ENCODE results near the gene ZBTB20.
"Not testable (repeated sequence)": the region's sequence is repeated elsewhere in the genome, so short reads cannot be mapped to it uniquely, and the experiment has no call there.

The ZBTB20 gene

GRCh38 chr3:114698146-114699105 lies 448.7 kb downstream of the ZBTB20 start:
- Histone ChIP-seq H3K36me3 (ENCODE audit: control insufficient read depth, insufficient read depth, low read length) (no peaks in the 10 kb centered on the region), H3K27ac (ENCODE audit: low read length) (no peak overlapping the region), H3K27me3 (ENCODE audit: control insufficient read depth, insufficient read depth, low read length) (no peaks in the 10 kb centered on the region), H3K9me3 (ENCODE audit: control insufficient read depth, insufficient read depth, low read length) (no peaks in the 10 kb centered on the region), H3K4me1 (ENCODE audit: control insufficient read depth, insufficient read depth, low read length) (peaks cover 1% of the 10 kb centered on the region; the same call in 1 of the 2 replicates), H3K4me3 (ENCODE audit: low read length) (no peak overlapping the region)
- no CpG with 5 or more reads among the region's 5 CpGs for WGBS (ENCODE audit: insufficient coverage, insufficient read length)
- DNase-seq (ENCODE audit: low read depth, low spot score), result no peak

GRCh38 chr3:114697401-114697800 lies 449.7 kb downstream of the ZBTB20 start:
- Histone ChIP-seq H3K4me1 (ENCODE audit: control insufficient read depth, insufficient read depth, low read length) (peaks cover 2% of the 10 kb centered on the region; the same call in 1 of the 2 replicates), H3K9me3 (ENCODE audit: control insufficient read depth, insufficient read depth, low read length) (no peaks in the 10 kb centered on the region), H3K36me3 (ENCODE audit: control insufficient read depth, insufficient read depth, low read length) (no peaks in the 10 kb centered on the region), H3K4me3 (ENCODE audit: low read length) (no peak overlapping the region), H3K27me3 (ENCODE audit: control insufficient read depth, insufficient read depth, low read length) (no peaks in the 10 kb centered on the region), H3K27ac (ENCODE audit: low read length) (no peak overlapping the region)
- DNase-seq (ENCODE audit: low read depth, low spot score), result no peak
- WGBS (ENCODE audit: insufficient coverage, insufficient read length), result no CpG with 5 or more reads among the region's 4 CpGs

GRCh38 chr3:114694251-114694650 lies 452.8 kb downstream of the ZBTB20 start:
- Histone ChIP-seq H3K4me3 (ENCODE audit: low read length) (no peak overlapping the region), H3K36me3 (ENCODE audit: control insufficient read depth, insufficient read depth, low read length) (no peaks in the 10 kb centered on the region), H3K4me1 (ENCODE audit: control insufficient read depth, insufficient read depth, low read length) (peaks cover 2% of the 10 kb centered on the region; the same call in 1 of the 2 replicates), H3K27ac (ENCODE audit: low read length) (no peak overlapping the region), H3K27me3 (ENCODE audit: control insufficient read depth, insufficient read depth, low read length) (no peaks in the 10 kb centered on the region), H3K9me3 (ENCODE audit: control insufficient read depth, insufficient read depth, low read length) (no peaks in the 10 kb centered on the region)
- DNase-seq (ENCODE audit: low read depth, low spot score), result no peak
- WGBS (ENCODE audit: insufficient coverage, insufficient read length), result no CpG with 5 or more reads among the region's 1 CpG

- Histone ChIP-seq H3K27me3 (ENCODE audit: control insufficient read depth, insufficient read depth, low read length) (no peaks in the 10 kb centered on the region), H3K4me1 (ENCODE audit: control insufficient read depth, insufficient read depth, low read length) (peaks cover 2% of the 10 kb centered on the region; the same call in 1 of the 2 replicates), H3K36me3 (ENCODE audit: control insufficient read depth, insufficient read depth, low read length) (no peaks in the 10 kb centered on the region), H3K4me3 (ENCODE audit: low read length) (no peak overlapping the region), H3K9me3 (ENCODE audit: control insufficient read depth, insufficient read depth, low read length) (no peaks in the 10 kb centered on the region), H3K27ac (ENCODE audit: low read length) (no peak overlapping the region)
- no peak for DNase-seq (ENCODE audit: low read depth, low spot score)
- no CpG with 5 or more reads among the region's 3 CpGs for WGBS (ENCODE audit: insufficient coverage, insufficient read length)
Measured at GRCh38 chr3:114691871-114692270, 455.2 kb downstream of the ZBTB20 start.

DNA sequence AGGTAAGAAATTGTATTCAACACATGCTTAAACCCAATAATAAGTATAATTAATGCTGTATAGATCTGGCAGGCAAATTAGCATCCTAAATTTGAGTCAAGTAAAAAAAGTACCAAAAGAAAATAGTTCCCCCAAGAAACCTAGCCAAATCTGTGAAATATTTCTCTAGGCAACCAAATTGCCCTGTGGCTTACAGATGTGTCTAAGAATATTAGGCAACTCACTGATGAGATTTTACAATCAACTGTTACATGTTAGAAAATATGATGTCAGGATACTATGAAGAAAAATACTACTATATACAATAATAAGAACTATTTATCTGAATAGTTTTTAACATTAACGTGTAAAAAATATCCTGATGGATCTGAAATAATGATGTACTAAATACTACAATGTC lies 456.2 kb downstream of the ZBTB20 start:
- WGBS (ENCODE audit: insufficient coverage, insufficient read length), result no CpG with 5 or more reads among the region's 1 CpG
- Histone ChIP-seq H3K36me3 (ENCODE audit: control insufficient read depth, insufficient read depth, low read length) (no peaks in the 10 kb centered on the region), H3K27me3 (ENCODE audit: control insufficient read depth, insufficient read depth, low read length) (no peaks in the 10 kb centered on the region), H3K9me3 (ENCODE audit: control insufficient read depth, insufficient read depth, low read length) (no peaks in the 10 kb centered on the region), H3K4me3 (ENCODE audit: low read length) (no peak overlapping the region), H3K27ac (ENCODE audit: low read length) (no peak overlapping the region), H3K4me1 (ENCODE audit: control insufficient read depth, insufficient read depth, low read length) (peaks cover 2% of the 10 kb centered on the region; the same call in 1 of the 2 replicates)
- DNase-seq (ENCODE audit: low read depth, low spot score), result no peak

GRCh38 chr3:114687151-114687550 lies 459.9 kb downstream of the ZBTB20 start:
- no peaks in the 10 kb centered on the region for H3K4me1 ChIP-seq (ENCODE audit: control insufficient read depth, insufficient read depth, low read length)
- no CpG with 5 or more reads among the region's 3 CpGs for WGBS (ENCODE audit: insufficient coverage, insufficient read length)
- H3K9me3 ChIP-seq (ENCODE audit: control insufficient read depth, insufficient read depth, low read length), result no peaks in the 10 kb centered on the region
- no peak overlapping the region for H3K27ac ChIP-seq (ENCODE audit: low read length)
- H3K27me3 ChIP-seq (ENCODE audit: control insufficient read depth, insufficient read depth, low read length), result no peaks in the 10 kb centered on the region
- DNase-seq (ENCODE audit: low read depth, low spot score), result no peak
- H3K36me3 ChIP-seq (ENCODE audit: control insufficient read depth, insufficient read depth, low read length), result no peaks in the 10 kb centered on the region
- H3K4me3 ChIP-seq (ENCODE audit: low read length), result no peak overlapping the region

GRCh38 chr3:114686621-114687020 lies 460.5 kb downstream of the ZBTB20 start:
- Histone ChIP-seq H3K36me3 (ENCODE audit: control insufficient read depth, insufficient read depth, low read length) (no peaks in the 10 kb centered on the region), H3K9me3 (ENCODE audit: control insufficient read depth, insufficient read depth, low read length) (no peaks in the 10 kb centered on the region), H3K27ac (ENCODE audit: low read length) (no peak overlapping the region), H3K4me3 (ENCODE audit: low read length) (no peak overlapping the region), H3K4me1 (ENCODE audit: control insufficient read depth, insufficient read depth, low read length) (no peaks in the 10 kb centered on the region), H3K27me3 (ENCODE audit: control insufficient read depth, insufficient read depth, low read length) (no peaks in the 10 kb centered on the region)
- no CpG with 5 or more reads among the region's 4 CpGs for WGBS (ENCODE audit: insufficient coverage, insufficient read length)
- no peak for DNase-seq (ENCODE audit: low read depth, low spot score)

DNA sequence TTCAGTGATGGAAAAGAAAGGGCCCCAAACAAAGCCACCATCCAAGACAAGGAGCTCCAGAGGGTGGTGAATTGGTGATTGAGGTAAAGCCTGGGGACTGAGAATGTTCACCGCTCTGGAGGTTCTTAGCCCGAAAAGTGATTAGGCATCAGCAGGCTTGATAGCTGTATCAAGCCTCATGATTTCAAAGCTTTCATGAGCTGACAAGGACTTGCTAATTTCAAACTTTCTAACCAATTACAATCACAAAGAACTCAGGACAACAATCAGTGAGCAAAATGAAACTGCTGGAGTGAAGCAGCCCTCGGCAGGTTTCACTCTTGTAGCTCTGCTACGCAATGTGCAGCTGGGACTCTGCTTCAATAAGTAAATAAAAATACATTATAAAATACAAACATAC lies 461.9 kb downstream of the ZBTB20 start:
- DNase-seq (ENCODE audit: low read depth, low spot score), result no peak
- Histone ChIP-seq H3K36me3 (ENCODE audit: control insufficient read depth, insufficient read depth, low read length) (no peaks in the 10 kb centered on the region), H3K27ac (ENCODE audit: low read length) (no peak overlapping the region), H3K4me3 (ENCODE audit: low read length) (no peak overlapping the region), H3K9me3 (ENCODE audit: control insufficient read depth, insufficient read depth, low read length) (no peaks in the 10 kb centered on the region), H3K4me1 (ENCODE audit: control insufficient read depth, insufficient read depth, low read length) (no peaks in the 10 kb centered on the region), H3K27me3 (ENCODE audit: control insufficient read depth, insufficient read depth, low read length) (no peaks in the 10 kb centered on the region)
- WGBS (ENCODE audit: insufficient coverage, insufficient read length), result no CpG with 5 or more reads among the region's 4 CpGs

- no peaks in the 10 kb centered on the region for H3K36me3 ChIP-seq (ENCODE audit: control insufficient read depth, insufficient read depth, low read length)
- no peaks in the 10 kb centered on the region for H3K4me1 ChIP-seq (ENCODE audit: control insufficient read depth, insufficient read depth, low read length)
- H3K9me3 ChIP-seq (ENCODE audit: control insufficient read depth, insufficient read depth, low read length), result no peaks in the 10 kb centered on the region
- no peak overlapping the region for H3K4me3 ChIP-seq (ENCODE audit: low read length)
- no peaks in the 10 kb centered on the region for H3K27me3 ChIP-seq (ENCODE audit: control insufficient read depth, insufficient read depth, low read length)
- WGBS (ENCODE audit: insufficient coverage, insufficient read length), result no CpG with 5 or more reads among the region's 1 CpG
- H3K27ac ChIP-seq (ENCODE audit: low read length), result no peak overlapping the region
- no peak for DNase-seq (ENCODE audit: low read depth, low spot score)
Measured at GRCh38 chr3:114680299-114680698, 466.8 kb downstream of the ZBTB20 start.

DNA sequence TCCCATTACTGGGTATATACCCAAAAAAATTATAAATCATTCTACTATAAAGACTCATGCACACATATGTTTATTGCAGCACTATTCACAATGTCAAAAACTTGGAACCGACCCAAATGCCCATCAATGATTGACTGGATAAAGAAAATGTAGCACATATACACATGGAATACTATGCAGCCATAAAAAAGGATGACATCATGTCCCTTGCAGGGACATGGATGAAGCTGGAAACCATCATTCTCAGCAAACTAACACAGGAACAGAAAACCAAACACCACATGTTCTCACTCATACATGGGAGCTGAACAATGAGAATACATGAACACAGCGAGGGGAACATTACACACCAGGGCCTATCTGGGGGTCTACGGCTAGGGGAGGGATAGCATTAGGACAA lies 467.3 kb downstream of the ZBTB20 start:
- H3K4me1 ChIP-seq (ENCODE audit: control insufficient read depth, insufficient read depth, low read length); H3K9me3 ChIP-seq (ENCODE audit: control insufficient read depth, insufficient read depth, low read length); DNase-seq (ENCODE audit: low read depth, low spot score); H3K36me3 ChIP-seq (ENCODE audit: control insufficient read depth, insufficient read depth, low read length); H3K4me3 ChIP-seq (ENCODE audit: low read length); H3K27me3 ChIP-seq (ENCODE audit: control insufficient read depth, insufficient read depth, low read length); H3K27ac ChIP-seq (ENCODE audit: low read length): not testable (repeated sequence)
- WGBS (ENCODE audit: insufficient coverage, insufficient read length), result no CpG with 5 or more reads among the region's 3 CpGs

DNA sequence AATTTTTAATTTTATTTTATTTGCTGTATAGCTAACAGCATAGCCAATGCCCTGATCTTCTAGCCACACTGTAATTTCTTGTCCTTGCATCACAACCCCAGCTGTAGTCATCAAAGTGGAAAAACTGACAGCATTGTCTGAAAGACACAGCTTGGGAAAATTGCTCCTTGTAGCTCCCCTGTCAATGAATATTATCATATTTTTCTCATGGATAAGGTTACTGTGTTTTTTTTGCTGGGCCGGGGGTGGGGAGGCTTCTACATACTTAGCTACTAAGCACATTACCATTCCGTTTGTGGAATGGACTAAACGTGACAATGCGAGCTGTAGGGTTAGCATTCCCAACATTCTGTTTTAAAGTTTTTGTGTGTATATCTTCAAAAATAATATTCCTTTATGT lies 472.0 kb downstream of the ZBTB20 start:
- WGBS (ENCODE audit: insufficient coverage, insufficient read length), result no CpG with 5 or more reads among the region's 4 CpGs
- Histone ChIP-seq H3K4me1 (ENCODE audit: control insufficient read depth, insufficient read depth, low read length) (peaks cover 4% of the 10 kb centered on the region), H3K27me3 (ENCODE audit: control insufficient read depth, insufficient read depth, low read length) (no peaks in the 10 kb centered on the region), H3K4me3 (ENCODE audit: low read length) (no peak overlapping the region), H3K27ac (ENCODE audit: low read length) (no peak overlapping the region), H3K9me3 (ENCODE audit: control insufficient read depth, insufficient read depth, low read length) (no peaks in the 10 kb centered on the region), H3K36me3 (ENCODE audit: control insufficient read depth, insufficient read depth, low read length) (no peaks in the 10 kb centered on the region)
- DNase-seq (ENCODE audit: low read depth, low spot score), result no peak
